Sciatic nerve (tissue), 2 donors: ENCODE data around the gene TOX4. TPM values are rescaled to one million over a fixed set of nuclear protein-coding genes. Genes with fewer than 3 reads are reported as not detected.
"Not testable (repeated sequence)": the region's sequence is repeated elsewhere in the genome, so short reads cannot be mapped to it uniquely, and the experiment has no call there.

ENCODE experiments used
- ATAC-seq: fragments of 200-7000 bp; cut with Tn5 transposase; one replicate; pipeline ENCODE4 v1.9.1; 2020; ENCODE audit warnings: mild to moderate bottlenecking, moderate library complexity
- DNase-seq: peaks from one replicate; pipeline ENCODE4 v3.0.0-alpha.2; 2020; ENCODE audit warnings: low spot score
- intact Hi-C: fragments of 100-400 bp; cut with DNase I; formaldehyde crosslinking; loops from one replicate; pipeline ENCODE4 v1.14.2; 2022
- total RNA-seq: library from RNA; stranded (reverse); fragmentation: NEBNext Ultra II Directional; extraction: Animal tissue kit (Norgen Biotek cat#: 25700); gene quantifications from one replicate; pipeline ENCODE4 v1.2.1, GENCODE V29; 2021
- donor health status: DM: no; HTN: no; CAD: no.
- donor health status: DM: no; HTN: no; CAD: no.

Gene TOX4
- total RNA-seq: 60.0 TPM

DNA sequence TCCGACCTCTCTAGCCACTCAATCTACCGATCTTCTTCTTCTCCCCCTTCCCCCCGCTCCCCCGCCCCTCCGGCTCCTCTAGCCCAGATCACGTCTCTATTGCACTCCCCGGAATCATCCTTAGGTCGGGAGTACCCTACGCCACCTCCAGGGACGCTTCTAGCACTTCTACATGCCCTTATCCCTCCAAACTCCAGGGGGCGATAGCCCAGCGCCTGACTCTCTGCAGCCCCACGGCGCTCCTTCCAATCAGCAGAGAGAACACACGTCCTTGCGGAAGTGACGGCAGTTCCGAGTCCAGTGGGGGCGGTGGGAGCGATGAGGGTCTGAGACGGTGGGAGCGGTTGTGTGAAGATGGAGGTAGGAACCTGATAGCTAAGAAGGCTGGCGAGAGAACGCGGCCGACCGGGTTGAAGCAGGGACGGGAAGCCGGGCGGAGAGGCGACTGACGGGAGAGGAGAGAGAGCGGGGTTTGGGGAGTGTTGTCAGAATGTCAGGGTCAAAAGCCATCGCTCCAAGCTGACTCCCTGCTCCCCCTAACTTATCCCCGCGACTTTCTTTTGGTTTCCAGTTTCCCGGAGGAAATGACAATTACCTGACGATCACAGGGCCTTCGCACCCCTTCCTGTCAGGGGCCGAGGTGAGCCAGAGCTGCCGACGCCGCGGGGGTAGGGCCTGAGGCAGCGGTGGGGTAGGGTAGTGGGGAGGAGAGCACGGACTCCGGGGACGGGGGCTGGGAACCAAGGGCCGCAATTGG, at the start of gene TOX4, which contains the start of gene RAB2B:
TSS of gene TOX4 (plus strand) at position 271 of the 757 bp plus-strand sequence. CDS start at position 355, 84 bp downstream.
TSS of gene RAB2B (minus strand) at position 35 of the 757 bp plus-strand sequence. CDS start 87 bp downstream, outside the sequence.
- ATAC-seq: peak; percentile 100
- intact Hi-C loops: no loop called here
- peak; percentile 96 for DNase-seq

DNA sequence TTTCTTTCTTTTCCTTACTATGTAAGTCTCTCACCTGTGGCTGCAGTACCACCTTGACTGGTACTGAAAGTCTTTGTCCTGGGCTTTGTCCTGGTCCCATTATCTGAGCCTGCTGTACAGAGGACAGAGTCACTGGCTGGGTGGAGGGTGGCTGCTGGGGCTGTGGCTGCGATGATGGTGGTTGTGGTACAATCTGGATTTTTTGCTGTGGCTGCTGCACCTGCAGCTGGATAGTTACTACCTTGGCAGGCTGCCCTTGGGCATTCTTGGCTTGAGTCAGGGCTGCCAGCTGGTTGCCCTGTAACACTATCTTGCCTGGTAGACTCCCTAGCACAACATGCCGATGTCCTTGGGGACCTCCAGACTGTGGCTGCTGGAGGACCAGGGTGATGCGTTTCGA, 48.1 kb upstream of the TOX4 start:
- intact Hi-C loops: no loop called here
- no peak for DNase-seq
- no peak for ATAC-seq

- intact Hi-C loops: no loop called here
- DNase-seq (no peak), ATAC-seq (no peak)
These were observed 45.9 kb upstream of the TOX4 start for GRCh38 chr14:21431126-21431525.

DNA sequence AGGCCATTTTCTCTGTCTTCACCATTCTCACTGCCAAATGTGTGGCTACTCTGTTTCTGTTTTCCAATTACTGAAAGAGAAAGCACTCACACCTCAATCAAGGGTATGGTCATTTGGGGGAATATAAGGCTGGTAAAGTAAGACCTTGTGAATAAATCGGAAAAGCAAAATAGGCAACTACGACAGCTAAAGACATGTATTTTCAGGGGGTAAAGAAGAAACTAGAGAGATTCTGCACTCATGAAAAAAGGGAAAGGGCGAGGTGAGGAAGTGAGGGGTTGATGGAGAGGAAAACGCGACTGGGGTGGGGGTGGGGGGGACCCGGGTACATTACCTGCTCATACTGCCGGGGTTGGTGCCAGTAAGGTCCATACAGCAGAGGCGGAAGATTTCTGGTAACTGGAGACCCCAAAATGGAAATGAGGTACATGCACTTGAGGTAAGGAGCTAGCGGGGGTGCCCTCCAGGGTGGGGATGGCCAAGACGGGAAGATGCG, 40.4 kb upstream of the TOX4 start:
- no peak for ATAC-seq

DNA sequence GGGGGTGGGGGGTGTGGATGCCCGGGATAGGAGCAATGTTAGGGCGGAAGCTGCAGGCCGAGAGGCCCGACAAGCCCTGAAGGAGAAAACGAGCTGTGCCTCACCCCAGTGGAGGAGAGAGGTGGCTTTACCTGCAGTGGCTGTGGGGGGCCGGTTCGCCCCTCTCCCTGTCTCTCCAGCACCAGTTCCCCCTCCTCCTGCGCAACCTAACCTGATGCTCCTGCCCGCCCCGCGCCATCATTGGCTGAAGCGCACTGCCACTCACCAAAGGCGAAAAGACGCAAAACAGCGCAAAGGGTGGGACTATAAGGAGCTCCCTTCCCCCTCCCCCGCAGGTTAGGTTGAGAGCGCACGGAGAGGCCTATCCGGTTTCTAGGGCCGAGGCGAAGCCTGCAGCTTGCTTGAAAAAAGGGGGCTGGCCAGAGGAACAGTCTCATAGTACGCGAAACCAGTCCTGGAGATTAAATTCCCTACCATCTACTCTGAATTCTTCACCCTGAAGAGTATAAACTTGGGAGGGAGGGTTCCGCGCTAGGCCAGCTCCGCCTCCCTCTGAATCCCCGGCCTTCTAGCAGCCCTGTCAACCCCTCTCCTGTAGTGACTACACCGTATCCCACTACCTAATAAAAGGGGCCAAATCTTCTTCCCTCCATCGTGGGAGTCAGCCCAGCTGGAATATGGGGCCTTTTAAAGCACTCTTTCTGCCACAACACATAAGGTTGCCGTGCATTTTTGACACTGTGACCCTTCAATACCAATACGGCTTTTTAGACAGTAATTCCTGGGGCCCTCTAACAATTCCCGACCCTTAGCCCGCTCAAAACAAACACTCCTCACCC, 39.7 kb upstream of the TOX4 start:
- intact Hi-C loops: no loop called here
- peak; percentile 99 for DNase-seq
- peak; percentile 100 for ATAC-seq

More for the DNA sequence above, 40.4 kb upstream of the TOX4 start:
- intact Hi-C loops: no loop called here
- DNase-seq: no peak

GRCh38 chr14:21440859-21441258, 36.1 kb upstream of the TOX4 start:
- intact Hi-C loops: no loop called here
- no peak for DNase-seq
- ATAC-seq: no peak

DNA sequence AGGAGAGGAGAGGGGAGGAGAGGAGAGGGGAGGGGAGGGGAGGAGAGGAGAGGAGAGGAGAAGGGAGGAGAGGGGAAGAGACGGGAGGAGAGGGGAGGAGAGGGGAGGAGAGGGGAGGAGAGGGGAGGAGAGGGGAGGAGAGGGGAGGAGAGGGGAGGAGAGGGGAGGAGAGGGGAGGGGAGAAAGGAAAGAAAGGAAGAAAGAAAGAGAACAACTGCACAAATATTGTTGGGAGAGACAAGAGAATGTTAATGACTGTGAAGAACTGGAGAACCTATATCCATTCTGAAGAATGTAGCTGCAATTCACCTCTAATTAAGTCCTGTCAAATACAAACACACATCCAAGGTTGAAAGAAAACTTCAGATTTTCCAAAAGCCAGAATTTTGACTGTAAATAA, 34.3 kb upstream of the TOX4 start:
- DNase-seq, intact Hi-C loops, ATAC-seq: not testable (repeated sequence)

DNA sequence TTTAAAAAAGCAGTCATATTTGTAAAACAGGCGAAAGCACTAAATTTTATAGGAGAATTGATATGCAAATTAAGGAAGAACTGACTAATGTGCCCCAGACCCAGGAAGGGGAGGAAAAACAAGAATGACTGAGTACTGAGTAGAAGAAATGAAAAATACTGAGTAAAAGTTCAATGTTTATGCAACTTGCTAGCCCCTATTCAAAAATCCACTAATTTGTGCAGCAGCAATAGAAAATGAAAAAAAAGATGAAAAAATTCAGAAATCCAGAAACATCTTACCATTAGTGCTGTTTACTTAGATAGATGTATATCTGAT, 27.1 kb upstream of the TOX4 start:
- ATAC-seq (no peak), DNase-seq (no peak)
- intact Hi-C loops: no loop called here

DNA sequence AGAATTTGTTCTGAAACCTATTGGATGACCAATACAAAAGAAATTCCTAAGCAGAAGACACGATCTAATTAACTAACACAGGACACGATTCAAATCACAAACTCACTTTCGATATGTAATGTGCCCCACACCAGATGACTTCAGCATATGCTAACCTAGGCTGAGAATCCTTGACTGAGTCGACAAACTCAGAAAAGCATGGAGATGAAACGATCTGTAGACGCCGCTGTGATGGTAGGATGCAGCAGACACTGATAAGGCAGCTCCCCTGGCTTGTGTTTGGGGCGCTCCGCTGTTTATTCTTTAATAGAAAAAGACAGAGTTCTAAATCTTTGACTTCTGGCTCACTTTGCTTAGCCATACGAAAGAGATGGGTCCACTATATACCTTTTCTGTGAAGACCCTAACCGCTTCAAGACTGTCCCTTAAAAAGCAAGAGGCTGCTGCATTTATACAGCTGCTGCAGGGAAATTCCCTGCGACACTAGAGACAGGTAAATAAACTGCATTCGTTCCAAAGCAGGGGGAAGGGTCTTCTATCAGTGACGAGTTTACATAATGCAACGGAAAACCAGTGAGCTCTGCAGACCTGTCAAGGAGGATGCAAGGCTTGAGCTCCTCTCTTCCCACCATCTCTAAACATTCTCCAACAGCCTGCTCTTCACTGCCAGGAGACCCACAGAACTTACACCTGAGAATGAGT, 22.0 kb upstream of the TOX4 start:
- ATAC-seq: no peak
- no peak for DNase-seq
- intact Hi-C loops: no loop called here

DNA sequence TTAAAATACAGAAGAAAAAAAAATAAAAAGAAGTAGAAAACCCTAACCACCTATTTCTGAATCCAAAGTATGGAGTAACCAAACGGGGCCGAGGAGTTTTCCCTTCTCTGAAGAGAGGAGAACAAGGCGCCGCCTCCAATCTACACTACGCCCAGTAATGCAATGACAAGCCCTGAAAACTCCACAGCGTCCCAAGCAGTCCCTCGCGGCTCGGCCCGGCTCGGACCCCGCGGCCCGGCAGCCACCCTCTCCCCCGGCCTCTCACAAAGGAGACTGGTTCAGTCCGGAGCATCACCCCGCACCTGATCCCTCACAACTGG, 21.4 kb upstream of the TOX4 start:
- ATAC-seq (peak; percentile 53), DNase-seq (no peak)
- intact Hi-C loops: no loop called here

DNA sequence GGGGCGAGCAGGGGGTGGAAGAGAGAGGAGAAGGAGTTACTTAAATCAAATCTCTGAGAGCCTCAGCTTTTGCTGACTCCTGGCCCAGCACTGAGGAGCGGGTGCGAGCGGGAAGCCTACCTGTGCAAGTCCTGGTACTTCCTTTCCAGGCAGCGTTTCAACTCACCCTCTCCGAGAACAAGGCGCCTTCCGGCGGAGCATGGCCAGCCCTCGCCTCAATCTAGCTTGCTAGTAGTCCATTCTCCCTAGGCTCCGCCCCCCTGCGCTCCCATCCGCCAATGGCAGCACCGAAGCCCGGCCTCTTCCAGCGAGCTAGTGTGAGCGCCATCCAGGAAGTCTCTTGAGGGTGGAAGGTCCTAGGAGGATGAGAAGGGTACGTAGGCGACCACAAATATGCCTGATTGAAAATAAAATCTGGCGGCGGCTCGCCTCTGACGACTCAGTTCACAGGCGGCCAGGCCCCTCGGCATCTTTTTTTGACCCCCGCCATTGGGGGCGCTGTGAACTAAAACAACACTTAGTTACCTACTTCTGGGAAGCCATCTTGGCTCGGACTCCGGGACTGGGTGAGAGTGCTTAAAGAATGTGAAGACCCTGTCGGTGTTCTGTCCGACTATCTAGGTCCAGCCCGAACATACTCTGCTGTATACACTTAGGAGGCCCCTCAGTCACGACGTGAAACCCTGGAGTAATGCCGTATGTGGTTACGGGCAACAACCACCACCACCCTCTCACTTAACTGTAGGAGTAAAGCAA, 20.9 kb upstream of the TOX4 start, which contains the start of gene CHD8:
TSS of gene CHD8 (minus strand) at position 212 of the 756 bp plus-strand sequence. CDS start 24,480 bp downstream, outside the sequence.
- ATAC-seq (peak; percentile 100), DNase-seq (peak; percentile 99)
- intact Hi-C loops: no loop called here

DNA sequence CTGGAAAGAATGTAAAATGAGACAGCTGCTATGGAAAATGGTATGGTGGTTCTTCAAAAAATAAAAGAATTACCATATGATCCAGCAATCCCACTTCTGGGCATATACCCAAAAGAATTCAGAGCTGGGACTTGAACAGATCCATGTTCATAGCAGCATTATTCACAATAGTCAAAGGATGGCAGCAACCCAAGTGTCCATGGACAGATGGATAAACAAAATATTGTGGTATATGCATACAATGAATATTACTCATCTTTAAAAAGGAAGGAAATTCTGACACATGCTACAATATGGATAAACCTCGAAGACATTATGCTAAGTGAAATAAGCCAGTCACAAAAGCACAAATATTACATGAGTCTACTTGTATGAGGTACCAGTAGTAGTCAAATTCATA, 9.4 kb upstream of the TOX4 start:
- intact Hi-C loops: no loop called here
- ATAC-seq: no peak
- DNase-seq: no peak

DNA sequence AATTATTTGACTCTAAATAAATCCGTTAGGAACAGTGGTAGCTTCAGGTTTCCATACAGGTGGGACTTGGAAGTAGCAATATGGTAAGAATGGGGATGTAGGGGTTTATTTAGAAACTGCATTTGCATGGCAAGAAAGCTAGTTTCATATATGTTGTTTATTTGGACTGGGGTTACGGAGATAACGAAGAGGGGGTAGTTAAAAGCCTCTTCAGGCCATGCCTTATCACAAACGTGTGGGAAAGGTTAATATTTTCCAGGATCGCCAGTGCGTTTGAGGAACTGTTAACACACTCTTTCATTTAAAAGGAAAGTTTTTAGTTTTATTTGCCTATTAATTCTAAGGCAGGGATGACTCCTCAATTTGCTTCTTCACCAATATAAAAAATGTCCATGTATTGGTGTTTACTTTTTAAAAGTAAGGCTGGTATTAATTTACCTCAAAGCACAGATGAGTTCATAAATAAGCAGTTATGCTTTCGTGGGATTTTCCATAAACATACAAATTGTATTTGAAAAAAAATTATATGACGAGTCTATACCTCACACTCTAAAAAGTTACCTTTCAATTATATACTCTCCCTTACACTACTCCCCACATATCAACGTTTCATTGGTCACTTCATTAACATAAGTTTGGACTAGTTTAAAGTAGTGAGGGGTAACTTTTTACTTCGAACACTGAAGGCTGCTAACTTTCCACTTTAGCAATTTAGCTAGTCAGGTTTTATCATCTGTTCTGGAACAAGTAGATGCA, 1.1 kb upstream of the TOX4 start:
- no peak for ATAC-seq
- intact Hi-C loops: no loop called here
- DNase-seq: no peak

GRCh38 chr14:21476523-21476924, 471 bp upstream of the TOX4 start:
- intact Hi-C loops: no loop called here
- DNase-seq (peak; percentile 90), ATAC-seq (peak; percentile 84)

DNA sequence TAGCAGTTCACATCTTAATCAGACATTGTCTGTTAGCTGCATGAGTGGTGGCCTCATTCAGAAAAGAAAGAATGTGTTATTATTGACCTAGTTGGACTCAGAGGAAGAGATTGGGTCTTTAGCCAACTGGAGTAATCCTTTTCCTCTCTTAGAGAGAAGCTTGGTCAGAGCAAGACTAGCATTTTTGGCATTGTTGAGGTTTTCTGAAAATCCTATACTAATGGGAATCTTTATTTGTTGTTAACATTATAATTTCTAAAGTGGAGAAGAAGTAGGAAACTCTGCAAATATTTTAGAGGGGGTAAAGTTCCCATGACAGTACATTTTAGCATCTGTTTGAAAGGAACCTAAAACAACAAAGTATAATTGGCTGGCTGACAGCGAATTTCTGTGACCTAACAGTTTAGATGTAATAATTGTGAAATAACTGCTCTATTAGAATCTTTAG, 9.7 kb downstream of the TOX4 start:
- intact Hi-C loops: no loop called here
- DNase-seq (no peak), ATAC-seq (no peak)

DNA sequence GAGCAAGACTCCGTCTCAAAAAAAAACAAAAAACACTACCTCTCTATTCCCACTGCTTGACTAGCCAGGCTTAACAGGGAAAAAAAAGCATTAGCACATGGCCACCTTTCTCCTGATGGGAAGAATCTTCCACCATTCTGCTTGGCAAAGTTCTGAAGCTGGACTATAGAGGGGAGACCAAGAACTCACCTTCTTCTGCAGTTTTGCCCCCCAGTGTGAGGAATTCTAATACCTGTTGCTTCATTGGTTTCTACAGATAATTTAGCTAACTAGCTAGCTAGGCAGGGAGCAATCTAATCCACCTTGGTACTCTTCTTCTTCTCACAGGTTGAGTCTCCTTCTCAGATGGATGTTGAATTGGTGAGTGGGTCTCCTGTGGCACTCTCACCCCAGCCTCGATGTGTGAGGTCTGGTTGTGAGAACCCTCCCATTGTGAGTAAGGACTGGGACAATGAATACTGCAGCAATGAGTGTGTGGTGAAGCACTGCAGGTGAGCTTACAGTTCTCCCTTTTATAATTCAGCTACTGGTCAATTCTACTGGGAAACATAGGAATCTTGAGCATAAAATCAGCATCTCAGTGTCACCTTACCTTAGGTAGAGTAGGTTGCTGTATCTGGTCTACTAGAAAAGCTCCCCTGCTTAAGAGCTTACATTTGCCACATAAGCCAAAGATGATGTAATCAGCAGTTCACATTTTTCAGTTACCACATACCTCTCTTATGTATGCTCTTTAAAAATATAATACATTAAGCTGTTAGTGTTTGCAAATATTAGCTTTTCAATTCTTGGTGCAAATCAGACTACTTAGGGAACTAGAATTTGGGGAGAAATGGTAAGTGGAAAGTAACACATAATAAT, 18.1 kb downstream of the TOX4 start:
- no peak for DNase-seq
- no peak for ATAC-seq
- intact Hi-C loops: no loop called here

- no peak for ATAC-seq
- intact Hi-C loops: no loop called here
- DNase-seq: no peak
These were observed 19.5 kb downstream of the TOX4 start for GRCh38 chr14:21496453-21496852.
